Activated naive CD4-positive, alpha-beta T cell treated with anti-CD3 and anti-CD28 coated beads, Interleukin-2, amount 10 ng/mL, durations not matched to agents 7 days and 5 days (primary cell): ENCODE results near the gene ZNF18.
A peak's percentile ranks its signal among the peaks of the same experiment; 100 is the strongest.
"Not testable (repeated sequence)": the region's sequence is repeated elsewhere in the genome, so short reads cannot be mapped to it uniquely, and the experiment has no call there.

Experiments used
- CTCF ChIA-PET: fragments of 350-600 bp; sonication (Branson Sonifier 250); formaldehyde crosslinking; loops from one replicate; lab custom pipeline; 2021; ENCODE audit warnings: antibody characterized with exemption; lab: Charles Lee
- DNase-seq: peaks from one replicate; pipeline ENCODE4 v3.0.0-alpha.2; 2020
- H3K27ac Mint-ChIP-seq: one replicate; pipeline ENCODE4 v1.8.0; 2021; ENCODE audit warnings: mild to moderate bottlenecking, moderate library complexity, mixed read lengths
- H3K27me3 Mint-ChIP-seq: one replicate; pipeline ENCODE4 v1.8.0; 2021; ENCODE audit warnings: mild to moderate bottlenecking, mixed read lengths
- H3K36me3 Mint-ChIP-seq: one replicate; pipeline ENCODE4 v1.8.0; 2021; ENCODE audit warnings: mixed read lengths
- H3K4me1 Mint-ChIP-seq: one replicate; pipeline ENCODE4 v1.8.0; 2021; ENCODE audit warnings: mixed read lengths
- H3K4me3 Mint-ChIP-seq: one replicate; pipeline ENCODE4 v1.8.0; 2021; ENCODE audit warnings: mild to moderate bottlenecking, moderate library complexity, mixed read lengths
- H3K9me3 Mint-ChIP-seq: one replicate; pipeline ENCODE4 v1.8.0; 2021; ENCODE audit warnings: mixed read lengths

The ZNF18 gene

GRCh38 chr17:12020642-12021622 is 23.7 kb upstream of the ZNF18 start, which contains the start of gene MAP2K4:
Gene MAP2K4 (plus strand): TSS chr17:12020877. CDS start chr17:12020887, 10 bp downstream.
- peak; percentile 94 for DNase-seq
- peaks cover 5% of the 10 kb centered on the region for H3K36me3 Mint-ChIP-seq
- peak within 1 kb of the TSS; percentile 80 for H3K27ac Mint-ChIP-seq
- peaks cover 5% of the 10 kb centered on the region for H3K27me3 Mint-ChIP-seq
- no peaks in the 10 kb centered on the region for H3K9me3 Mint-ChIP-seq
- CTCF ChIA-PET, result interaction anchor here (1.2 to 1.4 kb wide), 3 partner anchors 22 to 24 kb away, joined by 3 to 5 read pairs (median 3); partner anchors contain the start of gene ZNF18
- H3K4me3 Mint-ChIP-seq, result peak within 1 kb of the TSS; percentile 77
- H3K4me1 Mint-ChIP-seq, result peaks cover 37% of the 10 kb centered on the region

- CTCF ChIA-PET, result interaction anchor here (1.0 kb wide), 1 partner anchor 24 kb away, joined by 3 read pairs; no protein-coding TSS in a partner anchor
- DNase-seq, result no peak
- H3K4me3 Mint-ChIP-seq, result no peak overlapping the region
- no peaks in the 10 kb centered on the region for H3K36me3 Mint-ChIP-seq
- no peaks in the 10 kb centered on the region for H3K9me3 Mint-ChIP-seq
- H3K4me1 Mint-ChIP-seq, result peaks cover 2% of the 10 kb centered on the region
- peaks cover 16% of the 10 kb centered on the region for H3K27me3 Mint-ChIP-seq
- H3K27ac Mint-ChIP-seq, result no peak overlapping the region
Observed at GRCh38 chr17:12007466-12007865, 10.2 kb upstream of the ZNF18 start.

DNA sequence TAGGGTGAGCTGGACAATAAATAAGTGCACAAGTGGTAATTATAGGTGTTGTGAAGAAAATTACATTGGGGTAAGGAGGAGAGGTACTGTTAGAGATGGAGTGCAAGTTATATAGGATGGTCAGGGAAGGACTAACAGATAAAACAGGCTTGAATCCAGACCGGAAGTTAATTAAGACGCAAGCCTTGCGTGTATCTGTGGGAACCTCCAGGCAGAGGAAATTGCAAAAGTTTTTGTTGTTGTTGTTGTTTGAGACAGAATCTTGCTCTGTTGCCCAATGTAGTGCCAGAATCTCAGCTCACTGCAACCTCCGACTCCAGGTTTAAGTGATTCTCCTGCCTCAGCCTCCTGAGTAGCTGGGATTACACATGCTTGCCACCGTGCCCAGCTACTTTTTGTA is 2.4 kb upstream of the ZNF18 start:
- H3K9me3 Mint-ChIP-seq, result no peaks in the 10 kb centered on the region
- no peaks in the 10 kb centered on the region for H3K27me3 Mint-ChIP-seq
- CTCF ChIA-PET, result interaction anchor here (1.1 kb wide), 1 partner anchor 21 kb away, joined by 3 read pairs; the partner anchor contains the start of gene MAP2K4
- no peaks in the 10 kb centered on the region for H3K36me3 Mint-ChIP-seq
- H3K4me3 Mint-ChIP-seq, result no peak overlapping the region
- peaks cover 22% of the 10 kb centered on the region for H3K4me1 Mint-ChIP-seq
- DNase-seq, result no peak
- H3K27ac Mint-ChIP-seq, result no peak overlapping the region

DNA sequence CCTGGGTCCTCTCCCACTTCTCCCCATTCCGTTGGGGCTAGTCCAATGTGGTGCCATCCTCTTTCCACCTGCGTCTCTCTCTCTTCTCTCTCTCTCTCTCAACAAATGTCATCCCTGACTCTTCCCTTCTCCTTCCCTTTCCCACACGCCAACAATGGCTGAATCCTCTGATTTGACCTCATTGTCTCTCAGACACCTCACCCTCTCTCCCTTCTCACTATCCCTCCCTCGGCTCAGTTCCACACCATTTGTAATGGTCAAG is 628 bp upstream of the ZNF18 start:
- DNase-seq, result no peak
- H3K27me3 Mint-ChIP-seq, result no peaks in the 10 kb centered on the region
- H3K9me3 Mint-ChIP-seq, result no peaks in the 10 kb centered on the region
- H3K4me1 Mint-ChIP-seq, result peaks cover 26% of the 10 kb centered on the region
- H3K36me3 Mint-ChIP-seq, result peaks cover 6% of the 10 kb centered on the region
- H3K27ac Mint-ChIP-seq, result peak overlapping the region; percentile 85
- H3K4me3 Mint-ChIP-seq, result peak overlapping the region; percentile 82
- CTCF ChIA-PET, result interaction anchor here (0.7 to 1.9 kb wide), 3 partner anchors 11 to 27 kb away, joined by 3 to 6 read pairs (median 3); no protein-coding TSS in a partner anchor

DNA sequence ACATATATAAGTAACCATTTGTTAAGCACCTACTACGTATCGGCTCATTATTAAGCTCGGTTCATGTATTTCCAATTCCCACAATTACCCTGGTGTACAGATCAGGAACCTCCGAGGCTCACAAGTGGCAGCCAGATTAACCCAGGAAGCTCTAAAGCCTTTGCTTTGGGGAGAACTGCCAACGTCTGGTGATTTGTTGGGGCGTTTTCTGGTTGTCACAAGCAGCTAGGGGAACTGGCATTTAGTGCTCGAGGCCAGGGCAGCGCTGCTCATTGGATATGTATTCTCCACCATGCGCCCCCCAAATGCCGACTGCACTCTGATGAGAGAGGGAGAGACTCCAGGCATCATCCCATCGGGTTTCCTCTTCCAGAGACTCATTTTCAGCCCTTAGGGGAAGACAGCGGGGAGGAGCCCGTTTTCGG is 541 bp downstream of the ZNF18 start:
- H3K27ac Mint-ChIP-seq, result peak overlapping the region; percentile 93
- H3K9me3 Mint-ChIP-seq, result no peaks in the 10 kb centered on the region
- peaks cover 27% of the 10 kb centered on the region for H3K4me1 Mint-ChIP-seq
- peak; percentile 57 for DNase-seq
- CTCF ChIA-PET, result interaction anchor here (1.3 to 1.9 kb wide), 4 partner anchors 9 to 23 kb away, joined by 4 to 6 read pairs (median 6); no protein-coding TSS in a partner anchor
- no peaks in the 10 kb centered on the region for H3K27me3 Mint-ChIP-seq
- peaks cover 9% of the 10 kb centered on the region for H3K36me3 Mint-ChIP-seq
- H3K4me3 Mint-ChIP-seq, result peak overlapping the region; percentile 82

- Mint-ChIP-seq H3K27me3 (no peaks in the 10 kb centered on the region), H3K4me1 (peaks cover 20% of the 10 kb centered on the region), H3K36me3 (peaks cover 39% of the 10 kb centered on the region), H3K9me3 (no peaks in the 10 kb centered on the region), H3K4me3 (no peak overlapping the region), H3K27ac (no peak overlapping the region)
- no peak for DNase-seq
- CTCF ChIA-PET, result no interaction called here
Observed at GRCh38 chr17:11991461-11991860, 5.8 kb downstream of the ZNF18 start.

- no peak overlapping the region for H3K4me3 Mint-ChIP-seq
- peaks cover 39% of the 10 kb centered on the region for H3K36me3 Mint-ChIP-seq
- H3K27me3 Mint-ChIP-seq, result no peaks in the 10 kb centered on the region
- peaks cover 15% of the 10 kb centered on the region for H3K4me1 Mint-ChIP-seq
- no peak for DNase-seq
- H3K9me3 Mint-ChIP-seq, result no peaks in the 10 kb centered on the region
- H3K27ac Mint-ChIP-seq, result no peak overlapping the region
- CTCF ChIA-PET, result no interaction called here
Observed at GRCh38 chr17:11990363-11990983, 6.8 kb downstream of the ZNF18 start.

GRCh38 chr17:11986942-11987329 is 10.3 kb downstream of the ZNF18 start:
- CTCF ChIA-PET, result interaction anchor here (1.0 to 1.2 kb wide), 4 partner anchors 10 to 1109 kb away, joined by 3 to 6 read pairs (median 4); partner anchors contain the start of gene ZNF18
- no peak overlapping the region for H3K4me3 Mint-ChIP-seq

GRCh38 chr17:11986179-11986941 is 10.9 kb downstream of the ZNF18 start:
- no peaks in the 10 kb centered on the region for H3K9me3 Mint-ChIP-seq
- H3K27me3 Mint-ChIP-seq, result no peaks in the 10 kb centered on the region
- H3K36me3 Mint-ChIP-seq, result peaks cover 56% of the 10 kb centered on the region
- no peak overlapping the region for H3K4me3 Mint-ChIP-seq
- H3K4me1 Mint-ChIP-seq, result peaks cover 4% of the 10 kb centered on the region
- no peak for DNase-seq
- CTCF ChIA-PET, result interaction anchor here (1.0 to 1.2 kb wide), 4 partner anchors 11 to 1108 kb away, joined by 3 to 6 read pairs (median 4); partner anchors contain the start of gene ZNF18
- no peak overlapping the region for H3K27ac Mint-ChIP-seq

More at GRCh38 chr17:11986942-11987329, 10.3 kb downstream of the ZNF18 start:
- H3K36me3 Mint-ChIP-seq, result peaks cover 52% of the 10 kb centered on the region
- DNase-seq, result no peak
- H3K9me3 Mint-ChIP-seq, result no peaks in the 10 kb centered on the region
- H3K27ac Mint-ChIP-seq, result no peak overlapping the region
- H3K27me3 Mint-ChIP-seq, result no peaks in the 10 kb centered on the region
- H3K4me1 Mint-ChIP-seq, result peaks cover 4% of the 10 kb centered on the region

DNA sequence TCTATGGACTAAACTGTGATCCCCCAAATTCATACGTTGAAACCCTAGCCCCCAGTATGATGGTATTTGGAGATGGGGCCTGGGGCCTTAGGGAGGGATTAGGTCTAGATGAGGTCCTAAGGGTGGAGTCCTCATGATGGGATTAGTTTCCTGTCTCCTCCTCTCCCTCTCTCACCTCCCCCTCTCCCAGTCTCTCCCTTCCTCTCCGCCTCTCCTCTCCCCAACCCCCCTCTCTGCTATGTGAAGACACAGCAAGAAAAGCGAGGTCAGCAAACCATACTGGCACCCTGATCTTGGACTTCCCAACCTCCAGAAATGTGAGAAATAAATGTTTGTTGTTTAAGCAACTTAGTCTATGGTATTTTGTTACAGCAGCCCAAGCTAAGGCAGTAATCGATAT is 15.4 kb downstream of the ZNF18 start:
- CTCF ChIA-PET, result interaction anchor here (1.7 kb wide), 1 partner anchor 15 kb away, joined by 6 read pairs; the partner anchor contains the start of gene ZNF18
- H3K27me3 Mint-ChIP-seq, result no peaks in the 10 kb centered on the region
- no peak for DNase-seq
- peaks cover 54% of the 10 kb centered on the region for H3K36me3 Mint-ChIP-seq
- H3K27ac Mint-ChIP-seq, result no peak overlapping the region
- no peaks in the 10 kb centered on the region for H3K9me3 Mint-ChIP-seq
- H3K4me3 Mint-ChIP-seq, result no peak overlapping the region
- no peaks in the 10 kb centered on the region for H3K4me1 Mint-ChIP-seq

GRCh38 chr17:11980813-11981212 is 16.5 kb downstream of the ZNF18 start:
- CTCF ChIA-PET, result interaction anchor here (1.7 kb wide), 1 partner anchor 16 kb away, joined by 6 read pairs; the partner anchor contains the start of gene ZNF18
- no peak overlapping the region for H3K27ac Mint-ChIP-seq
- DNase-seq, result no peak
- H3K36me3 Mint-ChIP-seq, result peaks cover 62% of the 10 kb centered on the region
- no peaks in the 10 kb centered on the region for H3K9me3 Mint-ChIP-seq
- H3K4me3 Mint-ChIP-seq, result no peak overlapping the region
- no peaks in the 10 kb centered on the region for H3K27me3 Mint-ChIP-seq
- H3K4me1 Mint-ChIP-seq, result no peaks in the 10 kb centered on the region

GRCh38 chr17:11979795-11980194 is 17.5 kb downstream of the ZNF18 start:
- no peaks in the 10 kb centered on the region for H3K9me3 Mint-ChIP-seq

DNA sequence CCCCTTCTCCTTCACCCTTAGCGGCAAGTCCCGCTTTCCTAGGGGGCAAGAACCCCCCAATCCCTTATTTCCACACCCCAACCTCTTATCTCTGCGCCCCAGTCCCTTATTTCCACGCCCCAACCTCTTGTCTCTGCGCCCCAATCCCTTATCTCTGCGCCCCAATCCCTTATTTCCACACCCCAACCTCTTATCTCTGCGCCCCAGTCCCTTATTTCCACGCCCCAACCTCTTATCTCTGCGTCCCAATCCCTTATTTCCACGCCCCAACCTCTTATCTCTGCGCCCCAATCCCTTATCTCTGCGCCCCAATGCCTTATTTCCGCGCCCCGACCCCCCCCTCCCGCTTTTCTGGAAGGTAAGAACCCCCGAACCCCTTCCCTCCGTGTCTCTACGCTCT is 24.5 kb downstream of the ZNF18 start:
- Mint-ChIP-seq H3K9me3 (peaks cover 16% of the 10 kb centered on the region), H3K36me3 (peaks cover 22% of the 10 kb centered on the region)
- H3K27ac Mint-ChIP-seq, H3K4me1 Mint-ChIP-seq, H3K27me3 Mint-ChIP-seq, DNase-seq, CTCF ChIA-PET, H3K4me3 Mint-ChIP-seq: not testable (repeated sequence)

More at GRCh38 chr17:11979795-11980194, 17.5 kb downstream of the ZNF18 start:
- H3K27ac Mint-ChIP-seq, result no peak overlapping the region
- CTCF ChIA-PET, result no interaction called here
- H3K27me3 Mint-ChIP-seq, result no peaks in the 10 kb centered on the region
- no peak overlapping the region for H3K4me3 Mint-ChIP-seq
- H3K36me3 Mint-ChIP-seq, result peaks cover 62% of the 10 kb centered on the region
- DNase-seq, result no peak
- no peaks in the 10 kb centered on the region for H3K4me1 Mint-ChIP-seq
